ENCODE measurements around the gene IQCM. TPM values are rescaled to one million over a fixed set of nuclear protein-coding genes. Genes with fewer than 3 reads are reported as not detected.

The IQCM gene
- total and polyA plus RNA-seq, 2 donors (not counting 3 experiments of a cell fraction or from before 2014, with no cell fraction given), result not detected

- Histone ChIP-seq H3K79me2 (ENCODE audit: control insufficient read depth, insufficient read depth, low read length) (no peaks in the 10 kb centered on the region), H3K36me3 (ENCODE audit: control insufficient read depth in 2 of 2, extremely low read depth in 1 of 2, insufficient read depth in 2 of 2, low read length in 2 of 2) (no peaks in the 10 kb centered on the region), H3K4me1 (ENCODE audit: control insufficient read depth, extremely low read depth, insufficient read depth, low read length) (no peaks in the 10 kb centered on the region), H4K20me1 (replicated peaks; ENCODE audit: control insufficient read depth, extremely low read depth, insufficient read depth, low read length) (no peaks in the 10 kb centered on the region), H3K4me3 (replicated peaks in 1 of 3; ENCODE audit: insufficient read depth in 1 of 3, low read depth in 1 of 3, low read length in 3 of 3) (no peak overlapping the region), H3K9me1 (replicated peaks; ENCODE audit: control insufficient read depth, extremely low read depth, insufficient read depth, low read length) (no peaks in the 10 kb centered on the region), H3K27me3 (ENCODE audit: control insufficient read depth in 2 of 2, insufficient read depth in 2 of 2, low read length in 2 of 2) (no peaks in the 10 kb centered on the region), H3K9ac (replicated peaks; ENCODE audit: extremely low read depth, insufficient read depth, low read length) (no peak overlapping the region), H3K4me2 (ENCODE audit: insufficient read depth, low read length) (no peak overlapping the region), H2AFZ (ENCODE audit: low read depth, low read length) (no peak overlapping the region), H3K9me3 (replicated peaks; ENCODE audit: control insufficient read depth, insufficient read depth, low read length) (no peaks in the 10 kb centered on the region), H3K27ac (ENCODE audit: insufficient read depth, low read depth, low read length) (no peak overlapping the region)
- TF ChIP-seq CTCF (IDR thresholded peaks at IDR 0.05; ENCODE audit: extremely low read depth in 1 of 2, insufficient read depth in 1 of 2, low read depth in 1 of 2, low read length in 2 of 2), result no peak
- intact Hi-C loops (cut with micrococcal nuclease), result no loop called here
- CTCF ChIA-PET, result no interaction called here
- no peak for DNase-seq (ENCODE audit: low read depth, low spot score)
- no TSS peak for BruUV-seq (replicated peaks)
- FAIRE-seq, result no peak
- dilution Hi-C loops (cut with MboI; ENCODE audit: extremely low pct_ligation_motif_present, low sequenced_read_pairs), result no loop called here
- POLR2A ChIA-PET, result no interaction called here
These were observed 23.8 kb downstream of the IQCM start for GRCh38 chr4:149791851-149792250.

GRCh38 chr4:149790172-149790907, 25.3 kb downstream of the IQCM start:
- H3K4me1 ChIP-seq (ENCODE audit: control insufficient read depth, extremely low read depth, insufficient read depth, low read length), result no peaks in the 10 kb centered on the region
- H3K36me3 ChIP-seq (ENCODE audit: control insufficient read depth in 2 of 2, extremely low read depth in 1 of 2, insufficient read depth in 2 of 2, low read length in 2 of 2), result no peaks in the 10 kb centered on the region
- H4K20me1 ChIP-seq (replicated peaks; ENCODE audit: control insufficient read depth, extremely low read depth, insufficient read depth, low read length), result no peaks in the 10 kb centered on the region
- no peak overlapping the region for H2AFZ ChIP-seq (ENCODE audit: low read depth, low read length)
- H3K9ac ChIP-seq (replicated peaks; ENCODE audit: extremely low read depth, insufficient read depth, low read length), result no peak overlapping the region
- DNase-seq (ENCODE audit: low read depth, low spot score) (no peak), FAIRE-seq (no peak)
- H3K9me3 ChIP-seq (replicated peaks; ENCODE audit: control insufficient read depth, insufficient read depth, low read length), result no peaks in the 10 kb centered on the region
- H3K4me2 ChIP-seq (ENCODE audit: insufficient read depth, low read length), result no peak overlapping the region
- no TSS peak for BruUV-seq (replicated peaks)
- no peaks in the 10 kb centered on the region for H3K9me1 ChIP-seq (replicated peaks; ENCODE audit: control insufficient read depth, extremely low read depth, insufficient read depth, low read length)
- no peak for TF ChIP-seq GATA2 (IDR thresholded peaks at IDR 0.05; ENCODE audit: insufficient read depth, insufficient read length, low read depth, low read length)
- TF ChIP-seq MAX (IDR thresholded peaks at IDR 0.05; ENCODE audit: insufficient read depth, insufficient read length), result no peak
- TF ChIP-seq CTCF (IDR thresholded peaks at IDR 0.05; ENCODE audit: extremely low read depth in 1 of 2, insufficient read depth in 1 of 2, low read depth in 1 of 2, low read length in 2 of 2), result no peak
- no peak for TF ChIP-seq POLR2A (IDR thresholded peaks at IDR 0.05; ENCODE audit: low read depth, low read length)
- TF ChIP-seq EZH2 (IDR thresholded peaks at IDR 0.05; ENCODE audit: borderline replicate concordance, low read depth, low read length, severe bottlenecking), result no peak
- no peak for TF ChIP-seq JUN (IDR thresholded peaks at IDR 0.05; ENCODE audit: borderline replicate concordance, insufficient read depth, insufficient read length, low read depth)
- no peak for TF ChIP-seq MYC (IDR thresholded peaks at IDR 0.05; ENCODE audit: low read depth, low read length)
- intact Hi-C loops (cut with micrococcal nuclease) (no loop called here), dilution Hi-C loops (cut with MboI; ENCODE audit: extremely low pct_ligation_motif_present, low sequenced_read_pairs) (no loop called here)
- POLR2A ChIA-PET, result no interaction called here
- CTCF ChIA-PET, result no interaction called here
- no peak overlapping the region for H3K27ac ChIP-seq (ENCODE audit: insufficient read depth, low read depth, low read length)
- H3K27me3 ChIP-seq (ENCODE audit: control insufficient read depth in 2 of 2, insufficient read depth in 2 of 2, low read length in 2 of 2), result no peaks in the 10 kb centered on the region
- H3K4me3 ChIP-seq (replicated peaks in 1 of 3; ENCODE audit: insufficient read depth in 1 of 3, low read depth in 1 of 3, low read length in 3 of 3), result no peak overlapping the region
- H3K79me2 ChIP-seq (ENCODE audit: control insufficient read depth, insufficient read depth, low read length), result no peaks in the 10 kb centered on the region
